Calu3 (cell line): Measurements from ENCODE around the gene PSMA8. TPM values are rescaled to one million over a fixed set of nuclear protein-coding genes. Genes with fewer than 3 reads are reported as not detected.

Experiments used
- Bru-seq: library from RNA; stranded (reverse); fragments of 400-500 nt; gene quantifications from one replicate; lab custom pipeline; 2021; lab: Mats Ljungman, UMichigan
- BruChase-seq, 2 experiments: library from RNA; stranded (reverse); fragments of 400-500 nt; gene quantifications; one replicate each; lab custom pipeline; 2021; lab: Mats Ljungman, UMichigan
- BruUV-seq: library from RNA; stranded (reverse); fragments of 400-500 nt; replicated peaks from 2 replicates; lab custom pipeline; 2021; lab: Mats Ljungman, UMichigan
- CTCF ChIA-PET: fragments of 300-600 bp; sonication (Branson Sonifier 250); formaldehyde crosslinking; loops from one replicate; lab custom pipeline; 2022; ENCODE audit warnings: antibody characterized with exemption; lab: Charles Lee
- DNase-seq: peaks from one replicate; pipeline ENCODE4 v3.0.0; 2022
- H3K27ac Mint-ChIP-seq: one replicate; pipeline ENCODE4 v1.8.0; 2022; ENCODE audit warnings: mixed read lengths; ENCODE audit not compliant: unreplicated experiment
- H3K27me3 Mint-ChIP-seq: one replicate; pipeline ENCODE4 v1.8.0; 2022; ENCODE audit warnings: mixed read lengths; ENCODE audit not compliant: unreplicated experiment
- H3K36me3 Mint-ChIP-seq: one replicate; pipeline ENCODE4 v1.8.0; 2022; ENCODE audit warnings: mild to moderate bottlenecking, moderate library complexity, mixed read lengths; ENCODE audit not compliant: insufficient read depth, unreplicated experiment
- H3K4me1 Mint-ChIP-seq: one replicate; pipeline ENCODE4 v1.8.0; 2022; ENCODE audit warnings: mild to moderate bottlenecking, low read depth, mixed read lengths; ENCODE audit not compliant: unreplicated experiment
- H3K4me3 Mint-ChIP-seq: one replicate; pipeline ENCODE4 v1.8.0; 2022; ENCODE audit warnings: mild to moderate bottlenecking, low read depth, moderate library complexity, mixed read lengths; ENCODE audit not compliant: unreplicated experiment
- H3K9me3 Mint-ChIP-seq: one replicate; pipeline ENCODE4 v1.8.0; 2022; ENCODE audit warnings: low read depth, mixed read lengths; ENCODE audit not compliant: unreplicated experiment
- CTCF ChIP-seq: fragments of 200-600 bp; IDR thresholded peaks from one replicate; pipeline ENCODE4 v1.8.0; 2022; ENCODE audit warnings: antibody characterized with exemption; ENCODE audit not compliant: unreplicated experiment
- intact Hi-C: fragments of 100-400 bp; cut with micrococcal nuclease; formaldehyde crosslinking; loops from one replicate; pipeline ENCODE4 v1.10.0; 2022; ENCODE audit not compliant: unreplicated experiment
- long read RNA-seq: library from polyadenylated mRNA; stranded (forward); transcript quantifications from one replicate; pipeline ENCODE4 v2.0.0, GENCODE V29; 2022
- total RNA-seq: library from RNA; stranded (reverse); gene quantifications from 2 replicates; pipeline ENCODE4 v1.2.3, GENCODE V29; 2022

PSMA8 gene
- not detected in 2 replicates for total RNA-seq
- percentile 2 among the genes with signal in this experiment for Bru-seq, nascent RNA
- not detected for BruChase-seq, experiment 1, labeled RNA remaining after a 6-hour chase
- BruChase-seq, experiment 2, labeled RNA remaining after a 2-hour chase: not detected
- long read RNA-seq: 0 reads

GRCh38 chr18:26133652-26134051, at the start of gene PSMA8:
Gene PSMA8 (plus strand): TSS chr18:26133869. CDS start chr18:26133966, 97 bp downstream.
- BruUV-seq: no TSS peak
- no peaks in the 10 kb centered on the region for H3K4me1 Mint-ChIP-seq
- DNase-seq: no peak
- H3K27me3 Mint-ChIP-seq: no peaks in the 10 kb centered on the region
- CTCF ChIA-PET: no interaction called here
- intact Hi-C loops: no loop called here
- TF ChIP-seq CTCF: no peak
- no peaks in the 10 kb centered on the region for H3K9me3 Mint-ChIP-seq
- H3K36me3 Mint-ChIP-seq: no peaks in the 10 kb centered on the region
- no peak within 1 kb of the TSS for H3K4me3 Mint-ChIP-seq
- no peak within 1 kb of the TSS for H3K27ac Mint-ChIP-seq

DNA sequence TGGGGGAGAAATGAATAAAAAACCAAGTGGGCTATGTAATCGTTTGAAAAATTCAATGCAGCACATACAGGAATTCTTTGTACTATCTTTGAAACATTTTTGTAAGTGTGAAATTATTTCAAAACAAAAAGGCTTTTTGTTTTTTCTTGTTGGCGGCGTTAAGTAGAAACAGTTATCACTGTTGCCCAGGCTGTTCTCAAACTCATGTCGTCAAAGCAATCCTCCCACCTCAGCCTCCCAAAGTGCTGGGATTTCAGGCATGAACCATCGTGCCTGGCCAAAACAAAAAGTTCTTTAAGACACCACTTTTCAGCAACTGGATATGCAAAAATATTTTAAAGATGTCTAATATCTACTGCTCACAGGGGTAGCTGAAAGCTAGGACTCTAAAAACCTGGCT, 48.6 kb upstream of the PSMA8 start:
- no peak for TF ChIP-seq CTCF

DNA sequence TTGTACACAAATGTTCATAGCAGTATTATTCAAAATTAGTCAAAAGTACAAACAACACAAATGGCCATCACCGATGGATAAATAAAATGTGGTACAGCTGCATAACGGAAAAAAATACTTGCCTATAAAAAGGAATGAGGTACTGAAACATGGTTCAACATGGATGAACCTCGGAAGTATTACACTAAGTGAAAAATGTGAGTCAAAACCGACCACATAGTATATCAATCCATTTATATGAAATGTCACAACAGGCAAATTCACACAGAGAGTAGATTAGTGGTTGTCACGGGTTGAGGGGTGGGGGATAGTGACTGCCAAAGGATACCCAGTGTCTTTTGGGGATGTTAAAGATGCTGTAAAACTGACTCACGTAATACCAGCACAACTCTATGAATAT, 46.7 kb upstream of the PSMA8 start:
- intact Hi-C loops: no loop called here
- no peak for TF ChIP-seq CTCF
- H3K36me3 Mint-ChIP-seq: peaks cover 37% of the 10 kb centered on the region
- CTCF ChIA-PET: no interaction called here
- no peaks in the 10 kb centered on the region for H3K27me3 Mint-ChIP-seq
- no peak overlapping the region for H3K27ac Mint-ChIP-seq
- H3K4me1 Mint-ChIP-seq: peaks cover 17% of the 10 kb centered on the region
- H3K4me3 Mint-ChIP-seq: no peak overlapping the region
- BruUV-seq: no TSS peak
- H3K9me3 Mint-ChIP-seq: no peaks in the 10 kb centered on the region
- DNase-seq: no peak

More for the DNA sequence above, 48.6 kb upstream of the PSMA8 start:
- Mint-ChIP-seq H3K4me3 (no peak overlapping the region), H3K36me3 (peaks cover 33% of the 10 kb centered on the region), H3K9me3 (no peaks in the 10 kb centered on the region), H3K27me3 (no peaks in the 10 kb centered on the region), H3K4me1 (peaks cover 8% of the 10 kb centered on the region), H3K27ac (no peak overlapping the region)
- no peak for DNase-seq
- intact Hi-C loops: no loop called here
- CTCF ChIA-PET: no interaction called here
- no TSS peak for BruUV-seq

GRCh38 chr18:26088487-26088886, 45.2 kb upstream of the PSMA8 start:
- Mint-ChIP-seq H3K9me3 (no peaks in the 10 kb centered on the region), H3K27me3 (no peaks in the 10 kb centered on the region), H3K27ac (peak overlapping the region; percentile 55), H3K4me3 (peak overlapping the region; percentile 99), H3K36me3 (peaks cover 37% of the 10 kb centered on the region), H3K4me1 (peaks cover 17% of the 10 kb centered on the region)
- intact Hi-C loops: no loop called here
- CTCF ChIA-PET: interaction anchor here (0.7 kb wide), 1 partner anchor 8 kb away, joined by 3 read pairs; no protein-coding TSS in a partner anchor
- no peak for DNase-seq
- no peak for TF ChIP-seq CTCF
- no TSS peak for BruUV-seq
